Caco-2 (cell line): ENCODE data around the gene ARSH. TPM values are rescaled to one million over a fixed set of nuclear protein-coding genes. Genes with fewer than 3 reads are reported as not detected.

Experiments
- BruUV-seq: library from RNA; stranded (reverse); fragments of 400-500 nt; replicated peaks from 2 replicates; lab custom pipeline; 2021; lab: Mats Ljungman, UMichigan
- CTCF ChIA-PET: fragments of 300-600 bp; sonication (Branson Sonifier 250); formaldehyde crosslinking; loops from one replicate; lab custom pipeline; 2022; ENCODE audit warnings: antibody characterized with exemption; lab: Charles Lee
- POLR2A ChIA-PET: fragments of 300-600 bp; sonication (Branson Sonifier 250); formaldehyde crosslinking; loops from one replicate; lab custom pipeline; 2022; ENCODE audit warnings: antibody characterized with exemption; lab: Charles Lee
- DNase-seq, 2 experiments: peaks; one replicate each; pipeline versions ENCODE4 v3.0.0 to v3.0.0-alpha.2; 2020 to 2022
- H3K27me3 ChIP-seq: replicated peaks from 2 replicates; pipeline ENCODE4 v1.6.0; 2011; ENCODE audit warnings: low read length; ENCODE audit not compliant: control insufficient read depth, insufficient read depth
- H3K36me3 ChIP-seq: 2 replicates; pipeline ENCODE4 v1.5.1; 2011; ENCODE audit warnings: low read length; ENCODE audit not compliant: control insufficient read depth, insufficient read depth
- H3K4me1 ChIP-seq: fragments of 250-450 bp; sonication (Bioruptor Pico); 2 replicates; pipeline ENCODE4 v1.5.1; 2020; ENCODE audit warnings: mild to moderate bottlenecking
- H3K4me3 ChIP-seq: 2 replicates; pipeline ENCODE4 v1.5.1; 2011; ENCODE audit warnings: low read depth, mild to moderate bottlenecking, control low read depth, low read length
- H3K9me3 ChIP-seq: fragments of 250-450 bp; sonication (Bioruptor Pico); 2 replicates; pipeline ENCODE4 v1.5.1; 2020; ENCODE audit warnings: mild to moderate bottlenecking, moderate library complexity
- H3K27ac Mint-ChIP-seq: one replicate; pipeline ENCODE4 v1.8.0; 2022; ENCODE audit warnings: mixed read lengths; ENCODE audit not compliant: unreplicated experiment
- H3K27me3 Mint-ChIP-seq: one replicate; pipeline ENCODE4 v1.8.0; 2022; ENCODE audit warnings: mixed read lengths; ENCODE audit not compliant: insufficient read depth, unreplicated experiment
- H3K36me3 Mint-ChIP-seq: one replicate; pipeline ENCODE4 v1.8.0; 2022; ENCODE audit warnings: mild to moderate bottlenecking, mixed read lengths; ENCODE audit not compliant: insufficient read depth, unreplicated experiment
- H3K4me1 Mint-ChIP-seq: one replicate; pipeline ENCODE4 v1.8.0; 2022; ENCODE audit warnings: low read depth, mixed read lengths; ENCODE audit not compliant: unreplicated experiment
- H3K4me3 Mint-ChIP-seq: one replicate; pipeline ENCODE4 v1.8.0; 2022; ENCODE audit warnings: mild to moderate bottlenecking, moderate library complexity, mixed read lengths; ENCODE audit not compliant: unreplicated experiment
- H3K9me3 Mint-ChIP-seq: one replicate; pipeline ENCODE4 v1.8.0; 2022; ENCODE audit warnings: mixed read lengths; ENCODE audit not compliant: unreplicated experiment
- CTCF ChIP-seq, 2 experiments: fragments of 200-600 bp in 1 of 2; IDR thresholded peaks; 1 replicate in 1 of 2; 2 replicates in 1 of 2; pipeline versions ENCODE4 v1.5.1 to v1.8.0; 2011 to 2022; ENCODE audit warnings: antibody characterized with exemption in 1 of 2, control low read depth in 1 of 2, inconsistent platforms in 1 of 2, low read depth in 1 of 2, low read length in 1 of 2, mild to moderate bottlenecking in 1 of 2, moderate library complexity in 1 of 2; ENCODE audit not compliant: insufficient read depth in 1 of 2, severe bottlenecking in 1 of 2, unreplicated experiment in 1 of 2
- intact Hi-C: fragments of 100-400 bp; cut with micrococcal nuclease; formaldehyde crosslinking; loops from one replicate; pipeline ENCODE4 v1.10.0; 2022; ENCODE audit not compliant: unreplicated experiment
- total RNA-seq: library from RNA; stranded (reverse); gene quantifications from 2 replicates; pipeline ENCODE4 v1.2.3, GENCODE V29; 2022

Gene ARSH
- total RNA-seq, 1 experiment from 2014 or later = not detected

- no peaks in the 10 kb centered on the region for H3K9me3 ChIP-seq
- TF ChIP-seq CTCF (IDR thresholded peaks at IDR 0.05; ENCODE audit: insufficient read depth in 1 of 2, low read depth in 1 of 2, low read length in 1 of 2, severe bottlenecking in 1 of 2, unreplicated experiment in 1 of 2) = no peak
- no TSS peak for BruUV-seq
- no peak for DNase-seq
- Mint-ChIP-seq H3K36me3 (no peaks in the 10 kb centered on the region), H3K9me3 (no peaks in the 10 kb centered on the region), H3K4me3 (no peak overlapping the region), H3K4me1 (no peaks in the 10 kb centered on the region), H3K27me3 (no peaks in the 10 kb centered on the region), H3K27ac (no peak overlapping the region)
- no peak overlapping the region for H3K4me3 ChIP-seq
- POLR2A ChIA-PET = no interaction called here
- H3K4me1 ChIP-seq = no peaks in the 10 kb centered on the region
- CTCF ChIA-PET = no interaction called here
- intact Hi-C loops = no loop called here
- no peaks in the 10 kb centered on the region for H3K27me3 ChIP-seq
- no peaks in the 10 kb centered on the region for H3K36me3 ChIP-seq
These were observed 11.1 kb downstream of the ARSH start for GRCh38 chrX:3017492-3017891.

- no TSS peak for BruUV-seq
- Mint-ChIP-seq H3K4me3 (no peak overlapping the region), H3K36me3 (no peaks in the 10 kb centered on the region), H3K9me3 (no peaks in the 10 kb centered on the region), H3K27me3 (no peaks in the 10 kb centered on the region), H3K27ac (no peak overlapping the region), H3K4me1 (no peaks in the 10 kb centered on the region)
- Histone ChIP-seq H3K27me3 (no peaks in the 10 kb centered on the region), H3K36me3 (no peaks in the 10 kb centered on the region), H3K9me3 (no peaks in the 10 kb centered on the region), H3K4me1 (no peaks in the 10 kb centered on the region), H3K4me3 (no peak overlapping the region)
- CTCF ChIA-PET = no interaction called here
- POLR2A ChIA-PET = no interaction called here
- no peak for DNase-seq
- intact Hi-C loops = no loop called here
- no peak for TF ChIP-seq CTCF (IDR thresholded peaks at IDR 0.05; ENCODE audit: insufficient read depth in 1 of 2, low read depth in 1 of 2, low read length in 1 of 2, severe bottlenecking in 1 of 2, unreplicated experiment in 1 of 2)
These were observed 17.8 kb downstream of the ARSH start for GRCh38 chrX:3024176-3024575.

GRCh38 chrX:3026074-3026815 is 19.9 kb downstream of the ARSH start:
- no peak for DNase-seq
- TF ChIP-seq CTCF (IDR thresholded peaks at IDR 0.05; ENCODE audit: insufficient read depth in 1 of 2, low read depth in 1 of 2, low read length in 1 of 2, severe bottlenecking in 1 of 2, unreplicated experiment in 1 of 2) = no peak
- no peaks in the 10 kb centered on the region for H3K9me3 Mint-ChIP-seq
- CTCF ChIA-PET = no interaction called here
- H3K4me3 Mint-ChIP-seq = no peak overlapping the region
- Histone ChIP-seq H3K4me1 (no peaks in the 10 kb centered on the region), H3K36me3 (no peaks in the 10 kb centered on the region), H3K4me3 (no peak overlapping the region), H3K9me3 (no peaks in the 10 kb centered on the region), H3K27me3 (no peaks in the 10 kb centered on the region)
- H3K36me3 Mint-ChIP-seq = no peaks in the 10 kb centered on the region
- POLR2A ChIA-PET = no interaction called here
- no peaks in the 10 kb centered on the region for H3K27me3 Mint-ChIP-seq
- intact Hi-C loops = no loop called here
- no peak overlapping the region for H3K27ac Mint-ChIP-seq
- H3K4me1 Mint-ChIP-seq = no peaks in the 10 kb centered on the region
- no TSS peak for BruUV-seq
